CD8-positive, alpha-beta memory T cell (primary cell): Measurements from ENCODE around the gene RNF34. TPM values are rescaled to one million over a fixed set of nuclear protein-coding genes. Genes with fewer than 3 reads are reported as not detected.
A peak's percentile ranks its signal among the peaks of the same experiment; 100 is the strongest.

Experiments used
- CTCF ChIA-PET: fragments of 350-600 bp; sonication (Branson Sonifier 250); formaldehyde crosslinking; loops from one replicate; lab custom pipeline; 2021; ENCODE audit warnings: antibody characterized with exemption; lab: Charles Lee
- POLR2A ChIA-PET: fragments of 350-600 bp; sonication (Branson Sonifier 250); formaldehyde crosslinking; loops from one replicate; lab custom pipeline; 2021; ENCODE audit warnings: antibody characterized with exemption; lab: Charles Lee
- DNase-seq, 5 donors: peaks; one replicate each; pipeline versions ENCODE4 v3.0.0 to v3.0.0-alpha.2; 2020 to 2022; ENCODE audit warnings: mixed read lengths in 1 of 5
- H3K27ac ChIP-seq: one replicate; pipeline ENCODE4 v1.7.0; 2013; ENCODE audit warnings: low read depth, mild to moderate bottlenecking, low read length, moderate library complexity
- H3K27me3 ChIP-seq: 2 replicates; pipeline ENCODE4 v1.7.0; 2013; ENCODE audit warnings: low read length, mild to moderate bottlenecking; ENCODE audit not compliant: insufficient read depth, poor library complexity, severe bottlenecking
- H3K36me3 ChIP-seq: 2 replicates; pipeline ENCODE4 v1.7.0; 2013; ENCODE audit warnings: mild to moderate bottlenecking, low read length, moderate library complexity; ENCODE audit not compliant: insufficient read depth
- H3K4me1 ChIP-seq: 2 replicates; pipeline ENCODE4 v1.7.0; 2013; ENCODE audit warnings: mild to moderate bottlenecking, low read length, moderate library complexity; ENCODE audit not compliant: insufficient read depth
- H3K4me3 ChIP-seq: 2 replicates; pipeline ENCODE4 v1.7.0; 2013; ENCODE audit warnings: mild to moderate bottlenecking, low read length
- H3K9me3 ChIP-seq: 2 replicates; pipeline ENCODE4 v1.7.0; 2013; ENCODE audit warnings: mild to moderate bottlenecking, low read length
- H3K27ac Mint-ChIP-seq, 8 donors: one replicate each; pipeline ENCODE4 v1.8.0; 2020 to 2021; ENCODE audit warnings: mixed read lengths in 8 of 8, mild to moderate bottlenecking in 6 of 8, inconsistent platforms in 3 of 8, moderate library complexity in 3 of 8
- H3K27me3 Mint-ChIP-seq, 2 donors: one replicate each; pipeline ENCODE4 v1.8.0; 2020 to 2021; ENCODE audit warnings: mixed read lengths in 2 of 2, mild to moderate bottlenecking in 1 of 2, moderate library complexity in 1 of 2
- H3K36me3 Mint-ChIP-seq, 3 donors: one replicate each; pipeline ENCODE4 v1.8.0; 2020 to 2021; ENCODE audit warnings: mixed read lengths in 3 of 3, inconsistent platforms in 1 of 3, mild to moderate bottlenecking in 1 of 3
- H3K4me1 Mint-ChIP-seq, 3 donors: one replicate each; pipeline ENCODE4 v1.8.0; 2020 to 2021; ENCODE audit warnings: mixed read lengths in 3 of 3, inconsistent platforms in 1 of 3, mild to moderate bottlenecking in 1 of 3
- H3K4me3 Mint-ChIP-seq, 7 donors: one replicate each; pipeline ENCODE4 v1.8.0; 2020 to 2021; ENCODE audit warnings: mixed read lengths in 7 of 7, mild to moderate bottlenecking in 6 of 7, moderate library complexity in 4 of 7, inconsistent platforms in 2 of 7
- H3K9me3 Mint-ChIP-seq, 5 donors: one replicate each; pipeline ENCODE4 v1.8.0; 2020 to 2022; ENCODE audit warnings: mixed read lengths in 5 of 5, mild to moderate bottlenecking in 3 of 5, moderate library complexity in 2 of 5, inconsistent platforms in 1 of 5
- polyA plus RNA-seq: library from polyadenylated mRNA; unstranded; fragments of 300-500 nt; fragmentation: Illumina TruSeq; gene quantifications from one replicate; pipeline ENCODE4 v1.2.3, GENCODE V29; 2021
- total RNA-seq, 2 experiments: library from RNA; stranded (reverse); gene quantifications; one replicate each; pipeline ENCODE4 v1.2.3, GENCODE V29; 2021

Gene RNF34
- total and polyA plus RNA-seq, 3 experiments from 2014 or later = 72.1 to 90.8 (median 85.5) TPM

GRCh38 chr12:121427556-121428050 is 27.7 kb downstream of the RNF34 start:
- no peaks in the 10 kb centered on the region for H3K9me3 ChIP-seq
- no peak overlapping the region for H3K27ac ChIP-seq
- peaks cover 81% of the 10 kb centered on the region for H3K36me3 ChIP-seq
- no peaks in the 10 kb centered on the region for H3K4me1 ChIP-seq
- Mint-ChIP-seq H3K9me3 (no peaks in the 10 kb centered on the region), H3K4me1 (peaks cover 0 to 3% (median 1%) of the 10 kb centered on the region in 3 donors), H3K4me3 (no peak overlapping the region), H3K27me3 (no peaks in the 10 kb centered on the region), H3K36me3 (peaks cover 10 to 91% (median 13%) of the 10 kb centered on the region in 3 donors), H3K27ac (peak overlapping the region in 4 of 8 donors; percentile 6 to 36 (median 18))
- ChIA-PET POLR2A (no interaction called here), CTCF (no interaction called here)
- DNase-seq = no peak
- H3K27me3 ChIP-seq = no peaks in the 10 kb centered on the region
- no peak overlapping the region for H3K4me3 ChIP-seq

- Histone ChIP-seq H3K4me1 (no peaks in the 10 kb centered on the region), H3K27ac (no peak overlapping the region), H3K36me3 (peaks cover 76% of the 10 kb centered on the region), H3K9me3 (no peaks in the 10 kb centered on the region), H3K4me3 (no peak overlapping the region), H3K27me3 (no peaks in the 10 kb centered on the region)
- CTCF ChIA-PET = no interaction called here
- H3K27me3 Mint-ChIP-seq = no peaks in the 10 kb centered on the region
- DNase-seq = no peak
- peaks cover 0 to 3% (median 0%) of the 10 kb centered on the region in 3 donors for H3K4me1 Mint-ChIP-seq
- H3K9me3 Mint-ChIP-seq = no peaks in the 10 kb centered on the region
- POLR2A ChIA-PET = no interaction called here
- H3K4me3 Mint-ChIP-seq = no peak overlapping the region
- H3K36me3 Mint-ChIP-seq = peaks cover 10 to 89% (median 13%) of the 10 kb centered on the region in 3 donors
- H3K27ac Mint-ChIP-seq = peak overlapping the region in 3 of 8 donors; percentile 32 to 53 (median 34)
Observed at GRCh38 chr12:121428883-121429282, 29.0 kb downstream of the RNF34 start.

- Histone ChIP-seq H3K4me3 (no peak overlapping the region), H3K27me3 (no peaks in the 10 kb centered on the region), H3K36me3 (peaks cover 59% of the 10 kb centered on the region), H3K9me3 (no peaks in the 10 kb centered on the region), H3K27ac (no peak overlapping the region), H3K4me1 (no peaks in the 10 kb centered on the region)
- Mint-ChIP-seq H3K27ac (peak overlapping the region in 3 of 8 donors; percentile 61 to 93 (median 63)), H3K4me3 (no peak overlapping the region), H3K9me3 (no peaks in the 10 kb centered on the region), H3K27me3 (no peaks in the 10 kb centered on the region), H3K4me1 (peaks cover 0 to 9% (median 8%) of the 10 kb centered on the region in 3 donors), H3K36me3 (peaks cover 13 to 88% (median 14%) of the 10 kb centered on the region in 3 donors)
- POLR2A ChIA-PET = interaction anchor here (0.6 kb wide), 1 partner anchor 213 kb away, joined by 5 read pairs; no protein-coding TSS in a partner anchor
- CTCF ChIA-PET = interaction anchor here (3.7 kb wide), 1 partner anchor 13 kb away, joined by 18 read pairs; no protein-coding TSS in a partner anchor
- DNase-seq = no peak
Observed at GRCh38 chr12:121430833-121431415, 31.0 kb downstream of the RNF34 start.

GRCh38 chr12:121432740-121433480 is 33.0 kb downstream of the RNF34 start:
- no peaks in the 10 kb centered on the region for H3K4me1 ChIP-seq
- Mint-ChIP-seq H3K27ac (peak overlapping the region in 5 of 8 donors; percentile 32 to 77 (median 48)), H3K36me3 (peaks cover 23 to 90% (median 27%) of the 10 kb centered on the region in 3 donors), H3K4me1 (peaks cover 0 to 8% (median 6%) of the 10 kb centered on the region in 3 donors), H3K9me3 (no peaks in the 10 kb centered on the region), H3K27me3 (no peaks in the 10 kb centered on the region), H3K4me3 (no peak overlapping the region)
- H3K9me3 ChIP-seq = no peaks in the 10 kb centered on the region
- H3K27me3 ChIP-seq = no peaks in the 10 kb centered on the region
- H3K27ac ChIP-seq = no peak overlapping the region
- no peak overlapping the region for H3K4me3 ChIP-seq
- ChIA-PET CTCF (interaction anchor here (3.7 kb wide), 1 partner anchor 11 kb away, joined by 18 read pairs; no protein-coding TSS in a partner anchor), POLR2A (interaction anchor here (0.6 kb wide), 1 partner anchor 33 kb away, joined by 3 read pairs; the partner anchor contains the start of gene RNF34)
- DNase-seq = no peak
- peaks cover 51% of the 10 kb centered on the region for H3K36me3 ChIP-seq

GRCh38 chr12:121436706-121437105 is 36.8 kb downstream of the RNF34 start:
- H3K36me3 ChIP-seq = peaks cover 41% of the 10 kb centered on the region
- no peak overlapping the region for H3K4me3 ChIP-seq
- no peaks in the 10 kb centered on the region for H3K9me3 Mint-ChIP-seq
- CTCF ChIA-PET = no interaction called here
- peaks cover 0 to 10% (median 8%) of the 10 kb centered on the region in 3 donors for H3K4me1 Mint-ChIP-seq
- no peak overlapping the region for H3K27ac ChIP-seq
- POLR2A ChIA-PET = no interaction called here
- no peak overlapping the region for H3K4me3 Mint-ChIP-seq
- no peaks in the 10 kb centered on the region for H3K9me3 ChIP-seq
- H3K27me3 Mint-ChIP-seq = no peaks in the 10 kb centered on the region
- no peak for DNase-seq
- no peaks in the 10 kb centered on the region for H3K4me1 ChIP-seq
- H3K27me3 ChIP-seq = no peaks in the 10 kb centered on the region
- peaks cover 23 to 88% (median 28%) of the 10 kb centered on the region in 3 donors for H3K36me3 Mint-ChIP-seq
- H3K27ac Mint-ChIP-seq = peak overlapping the region in 3 of 8 donors; percentile 5 to 61 (median 49)

GRCh38 chr12:121438905-121439304 is 39.0 kb downstream of the RNF34 start:
- H3K9me3 Mint-ChIP-seq = no peaks in the 10 kb centered on the region
- no peak for DNase-seq
- Histone ChIP-seq H3K4me3 (no peak overlapping the region), H3K27ac (no peak overlapping the region), H3K4me1 (no peaks in the 10 kb centered on the region), H3K27me3 (no peaks in the 10 kb centered on the region), H3K36me3 (peaks cover 32% of the 10 kb centered on the region), H3K9me3 (no peaks in the 10 kb centered on the region)
- no peaks in the 10 kb centered on the region for H3K27me3 Mint-ChIP-seq
- peaks cover 2 to 10% (median 8%) of the 10 kb centered on the region in 3 donors for H3K4me1 Mint-ChIP-seq
- H3K36me3 Mint-ChIP-seq = peaks cover 17 to 86% (median 23%) of the 10 kb centered on the region in 3 donors
- H3K4me3 Mint-ChIP-seq = no peak overlapping the region
- CTCF ChIA-PET = interaction anchor here (1.2 to 1.3 kb wide), 2 partner anchors 104 to 230 kb away, joined by 3 to 4 read pairs; no protein-coding TSS in a partner anchor
- peak overlapping the region in 1 of 8 donors; percentile 57 for H3K27ac Mint-ChIP-seq
- POLR2A ChIA-PET = no interaction called here

GRCh38 chr12:121439715-121440114 is 39.8 kb downstream of the RNF34 start:
- Mint-ChIP-seq H3K4me1 (peaks cover 2 to 14% (median 8%) of the 10 kb centered on the region in 3 donors), H3K36me3 (peaks cover 17 to 89% (median 23%) of the 10 kb centered on the region in 3 donors), H3K27ac (peak overlapping the region in 1 of 8 donors; percentile 22), H3K4me3 (no peak overlapping the region), H3K9me3 (no peaks in the 10 kb centered on the region), H3K27me3 (no peaks in the 10 kb centered on the region)
- no peak overlapping the region for H3K27ac ChIP-seq
- no peaks in the 10 kb centered on the region for H3K9me3 ChIP-seq
- no peak overlapping the region for H3K4me3 ChIP-seq
- no peaks in the 10 kb centered on the region for H3K27me3 ChIP-seq
- H3K36me3 ChIP-seq = peaks cover 32% of the 10 kb centered on the region
- ChIA-PET CTCF (interaction anchor here (1.3 kb wide), 1 partner anchor 229 kb away, joined by 3 read pairs; no protein-coding TSS in a partner anchor), POLR2A (no interaction called here)
- no peaks in the 10 kb centered on the region for H3K4me1 ChIP-seq
- no peak for DNase-seq
